Activated CD4-positive, alpha-beta T cell treated with anti-CD3 and anti-CD28 coated beads, Interleukin-2, Interleukin-6, amounts not matched to agents 100 ng/mL and 50 ng/mL, durations not matched to agents 16 hours and 8 hours (primary cell): ENCODE measurements around the gene ACKR2.

Experiments used
- DNase-seq: peaks from one replicate; pipeline ENCODE4 v3.0.0-alpha.2; 2020

The ACKR2 gene

GRCh38 chr3:42830437-42831320 is 21.4 kb downstream of the ACKR2 start:
- no peak for DNase-seq

- DNase-seq = peak; percentile 88
These were observed 22.1 kb downstream of the ACKR2 start for GRCh38 chr3:42831321-42831713.

DNA sequence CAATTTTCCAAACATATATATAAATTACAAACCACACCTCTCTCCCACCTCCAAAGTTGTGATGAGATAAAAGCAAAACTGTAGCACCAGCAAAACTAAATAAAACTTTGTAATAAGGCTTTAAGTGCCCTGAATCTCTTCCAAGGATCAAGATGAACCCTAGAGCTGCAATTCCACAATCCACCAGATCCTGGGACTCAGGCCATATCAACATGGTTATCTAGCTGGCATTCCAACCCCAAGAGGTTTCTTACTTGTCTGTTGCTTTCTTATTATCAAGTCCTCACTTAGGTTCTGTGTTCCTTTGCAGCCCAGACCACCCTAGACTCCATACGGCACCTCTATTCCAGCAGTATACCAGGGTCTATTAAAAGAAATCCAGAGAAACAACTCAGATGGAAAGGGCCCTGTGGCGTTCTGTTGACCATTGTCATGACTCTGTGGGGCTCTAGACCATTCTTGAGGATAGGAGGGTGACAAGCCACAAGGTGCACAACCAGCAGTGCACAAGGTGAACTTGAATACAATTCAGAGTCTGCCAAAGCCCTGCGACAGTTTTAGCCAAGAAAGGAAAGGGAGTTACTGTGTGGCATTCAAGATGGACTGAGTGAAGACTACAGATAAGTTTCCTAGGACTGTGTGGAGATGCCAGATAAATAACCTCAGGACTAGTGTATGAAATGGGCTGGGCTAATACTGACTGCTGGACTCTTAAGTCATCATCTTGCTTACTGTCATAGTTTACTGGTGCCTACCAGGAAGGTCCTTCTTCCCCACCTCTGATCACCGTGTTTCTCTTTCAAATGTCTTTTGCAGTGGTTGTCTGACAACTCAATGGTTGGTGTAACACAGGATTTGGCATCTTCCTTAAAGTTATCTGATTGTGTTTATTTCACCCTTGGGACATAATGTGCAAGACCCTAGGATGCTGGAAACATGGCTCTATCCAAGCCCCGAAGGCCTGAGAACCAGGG is 27.2 kb downstream of the ACKR2 start:
- no peak for DNase-seq

- DNase-seq = no peak
These were observed 29.3 kb downstream of the ACKR2 start for GRCh38 chr3:42838571-42838970.

DNA sequence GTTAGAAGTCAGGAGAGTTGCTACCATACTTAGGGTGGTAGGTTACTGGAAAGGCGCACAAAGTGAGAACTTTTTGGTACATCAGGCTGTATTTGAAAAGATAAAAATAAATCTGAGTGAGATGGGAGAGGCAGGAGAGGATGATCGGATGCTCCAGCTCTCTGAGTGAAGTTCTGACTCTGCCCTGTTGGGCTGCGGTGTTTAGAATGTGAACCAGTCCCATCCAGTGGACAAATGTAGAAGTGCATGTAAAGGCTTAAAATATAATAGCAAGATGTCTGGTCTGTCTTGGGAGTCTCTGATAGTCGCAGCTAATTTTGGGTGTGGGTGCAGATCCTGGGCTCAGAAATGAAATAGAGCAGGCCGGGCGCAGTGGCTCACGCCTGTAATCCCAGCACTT is 30.4 kb downstream of the ACKR2 start:
- DNase-seq = peak; percentile 55

GRCh38 chr3:42841332-42841731 is 32.1 kb downstream of the ACKR2 start:
- no peak for DNase-seq

- no peak for DNase-seq
These were observed 34.6 kb downstream of the ACKR2 start for GRCh38 chr3:42843713-42844411.

GRCh38 chr3:42844412-42844713 is 35.1 kb downstream of the ACKR2 start:
- no peak for DNase-seq

DNA sequence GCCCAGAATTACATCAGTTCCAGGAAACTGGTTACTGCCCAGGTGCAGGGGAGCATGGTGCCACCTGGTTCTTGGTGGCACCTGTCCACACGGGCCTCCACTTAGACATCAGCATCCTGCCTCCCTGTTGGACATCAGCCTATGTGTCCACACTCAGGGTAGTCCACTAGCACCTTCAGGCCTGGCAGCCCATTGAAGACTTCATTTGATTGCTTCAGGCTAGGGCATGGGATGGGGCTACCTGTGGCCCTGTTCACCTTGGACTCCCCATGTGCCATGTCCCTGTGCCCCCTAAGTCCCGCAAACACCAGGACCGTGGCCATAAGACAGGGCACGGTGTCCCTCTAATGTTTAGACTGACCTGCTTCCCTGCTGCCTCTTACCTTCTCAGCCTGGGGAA is 35.6 kb downstream of the ACKR2 start:
- no peak for DNase-seq

- no peak for DNase-seq
These were observed 37.7 kb downstream of the ACKR2 start for GRCh38 chr3:42846685-42847522.

DNA sequence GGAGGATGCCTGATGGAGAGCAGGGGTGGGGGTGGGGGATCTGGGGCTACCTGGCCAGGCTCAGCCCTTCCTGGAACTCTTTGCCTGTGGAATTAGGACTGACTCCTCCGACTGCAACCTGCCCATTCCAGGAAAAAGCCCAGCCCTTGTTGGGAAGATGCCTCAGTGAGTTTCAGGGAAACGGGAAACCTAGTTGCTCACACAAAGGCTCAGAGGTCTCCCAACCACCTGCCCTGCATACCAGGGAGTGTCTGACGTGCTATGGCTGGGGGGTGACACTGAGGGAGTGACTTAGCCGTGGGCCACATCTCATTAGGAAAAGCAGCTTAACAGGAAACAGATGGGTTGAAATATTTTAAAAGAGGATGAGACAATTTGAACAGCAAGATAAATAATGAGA is 38.5 kb downstream of the ACKR2 start:
- no peak for DNase-seq

DNA sequence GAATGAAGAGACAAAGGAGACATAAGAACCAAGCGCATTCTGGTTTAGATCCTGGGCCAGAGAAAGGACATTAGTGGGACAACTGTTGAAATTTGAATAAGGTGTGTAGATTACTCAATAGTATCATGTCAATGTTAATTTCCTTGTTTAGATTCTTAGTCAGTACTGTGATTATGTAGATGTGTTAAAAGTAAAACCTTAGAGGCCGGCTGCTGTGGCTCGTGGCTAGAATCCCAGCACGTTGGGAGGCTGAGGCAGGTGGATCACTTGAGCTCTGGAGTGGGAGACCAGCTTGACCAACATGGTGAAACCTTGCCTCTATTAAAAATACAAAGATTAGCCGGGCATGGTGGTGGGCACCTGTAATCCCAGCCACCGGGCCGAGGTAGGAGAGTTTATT is 39.8 kb downstream of the ACKR2 start:
- DNase-seq = no peak

DNA sequence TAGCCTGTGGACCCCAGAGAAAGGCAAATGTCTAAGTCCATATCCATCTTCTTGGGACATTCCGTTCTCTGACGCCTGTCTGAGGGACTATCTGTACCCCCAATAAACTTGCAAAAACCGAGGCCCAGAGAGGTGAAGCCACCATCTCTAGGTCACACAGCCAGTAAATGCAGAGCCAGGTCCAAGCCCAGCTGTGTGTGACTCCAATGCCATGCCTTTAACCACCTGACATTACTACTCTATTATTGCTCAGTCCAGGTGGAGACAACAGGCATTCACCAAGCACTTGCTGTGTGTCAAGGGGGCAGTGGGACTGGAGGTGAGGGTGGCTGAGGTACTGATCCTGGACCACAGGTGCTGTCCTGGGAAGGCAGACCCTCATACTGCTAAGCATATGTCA is 41.0 kb downstream of the ACKR2 start:
- no peak for DNase-seq

DNA sequence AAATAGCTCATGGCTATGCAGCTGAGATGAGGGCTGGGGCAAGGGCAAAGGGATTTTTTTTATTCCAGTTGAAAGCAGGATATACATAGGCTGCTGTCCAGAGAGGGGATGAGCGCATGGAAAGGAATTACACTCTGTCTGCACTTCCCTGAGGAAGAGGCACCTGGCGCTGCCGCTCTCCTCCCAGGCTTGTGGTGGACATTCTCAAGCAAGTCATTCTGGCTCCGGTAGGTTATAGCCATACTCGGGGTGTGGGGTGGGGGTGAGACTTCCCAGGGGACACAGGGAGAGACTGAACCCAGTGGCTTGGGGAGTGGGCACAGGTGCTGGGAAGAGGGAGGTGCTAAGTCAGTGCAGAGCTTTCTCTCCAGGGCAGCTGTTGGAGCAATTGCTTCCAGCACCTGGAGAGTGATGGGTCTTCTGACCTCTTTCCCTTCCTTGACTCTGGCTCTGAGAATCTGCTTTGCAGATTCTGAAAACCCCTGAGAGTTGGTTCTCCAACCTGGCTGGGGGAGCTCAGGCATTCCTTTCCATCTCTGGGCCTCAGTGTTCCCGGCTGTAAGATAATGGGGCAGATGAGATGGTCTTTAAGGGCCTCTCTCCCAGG is 42.1 kb downstream of the ACKR2 start:
- DNase-seq = no peak

DNA sequence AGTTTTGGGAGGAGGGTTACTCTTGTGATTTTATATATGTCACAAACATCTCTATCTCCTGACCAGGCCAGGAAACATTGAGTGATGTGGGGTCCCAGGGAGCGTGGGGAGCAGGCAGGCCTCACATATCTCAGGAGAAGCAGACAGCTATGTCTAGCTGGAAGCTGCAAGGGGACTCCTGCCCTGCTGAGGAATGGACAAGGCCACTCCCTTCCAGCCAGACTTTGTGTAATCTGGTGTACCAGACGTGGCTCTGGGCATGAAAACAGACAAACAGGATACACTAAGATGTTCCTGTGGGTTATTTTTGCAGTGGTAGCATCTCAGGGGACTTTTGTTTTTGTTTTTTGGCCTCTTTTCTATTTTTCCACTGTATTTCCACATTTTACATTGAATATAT is 43.2 kb downstream of the ACKR2 start:
- no peak for DNase-seq

GRCh38 chr3:42853056-42853455 is 43.8 kb downstream of the ACKR2 start:
- DNase-seq = no peak

DNA sequence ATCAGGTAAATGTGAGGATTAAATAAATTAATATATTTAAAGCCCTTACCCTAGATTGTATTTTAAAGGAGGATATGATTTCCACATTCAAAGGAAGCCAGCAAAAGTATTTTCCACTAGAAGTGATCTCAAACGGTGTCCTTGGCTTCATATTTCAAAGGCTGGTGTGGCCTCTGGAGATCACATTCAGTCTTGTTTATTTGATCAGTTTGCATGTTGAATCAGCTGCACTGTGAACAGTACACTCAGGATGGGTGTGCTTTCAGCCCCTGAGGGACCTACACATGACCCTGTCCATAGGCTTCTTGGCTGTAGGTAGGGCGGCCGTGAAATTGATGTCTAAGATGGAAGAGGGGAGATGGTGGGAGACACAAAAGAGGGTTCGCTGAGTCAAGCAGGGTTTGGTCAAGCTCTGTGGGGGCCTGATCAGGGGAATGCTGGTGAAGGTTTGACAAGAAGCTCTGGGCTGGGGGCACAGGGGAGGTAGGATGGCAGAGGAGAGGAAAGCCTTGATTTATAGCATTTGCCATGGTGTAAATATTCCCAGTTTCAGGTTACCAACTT is 44.6 kb downstream of the ACKR2 start:
- DNase-seq = no peak

- no peak for DNase-seq
These were observed 45.9 kb downstream of the ACKR2 start for GRCh38 chr3:42855219-42855546.

GRCh38 chr3:42855547-42856380 is 46.5 kb downstream of the ACKR2 start:
- DNase-seq = no peak

GRCh38 chr3:42856544-42856943 is 47.3 kb downstream of the ACKR2 start:
- no peak for DNase-seq
